Mesenteric fat pad (tissue), 1 donor: ENCODE results near the gene DUOX2. TPM values are rescaled to one million over a fixed set of nuclear protein-coding genes. Genes with fewer than 3 reads are reported as not detected.
"Not testable (repeated sequence)": the region's sequence is repeated elsewhere in the genome, so short reads cannot be mapped to it uniquely, and the experiment has no call there.

ENCODE experiments used
- DNase-seq: peaks from one replicate; pipeline ENCODE4 v3.0.0-alpha.2; 2020; ENCODE audit warnings: low spot score
- total RNA-seq: library from RNA; stranded (reverse); fragmentation: NEBNext Ultra II Directional; extraction: Animal tissue kit (Norgen Biotek cat#: 25700); gene quantifications from one replicate; pipeline ENCODE4 v1.2.1, GENCODE V29; 2021
- donor health status: DM: yes; HTN: yes; CAD: no.

The DUOX2 gene
- total RNA-seq, 1 donor from 2014 or later = 0.80 TPM

DNA sequence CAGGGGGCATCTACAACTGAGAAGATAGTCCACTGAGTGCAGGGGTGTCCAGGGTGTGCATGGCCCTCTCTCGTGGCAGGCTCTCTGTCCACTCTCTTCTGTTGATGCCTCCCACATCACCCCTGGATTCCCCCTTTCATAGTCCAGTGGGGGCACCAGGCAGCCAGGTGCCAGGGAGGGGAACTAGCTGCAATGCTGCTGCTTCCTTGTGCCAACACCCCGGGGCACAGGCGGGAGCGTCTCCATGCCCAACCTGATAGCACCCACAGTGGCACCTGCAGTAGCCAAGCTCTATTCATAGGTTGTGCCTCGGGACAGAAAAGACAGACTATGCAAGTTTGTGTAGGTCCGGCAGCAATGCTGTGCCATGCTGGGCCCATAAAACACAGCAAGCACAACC is 11.7 kb downstream of the DUOX2 start:
- peak; percentile 82 for DNase-seq

- DNase-seq = peak; percentile 82
Observed at GRCh38 chr15:45101749-45102148, 12.2 kb downstream of the DUOX2 start.

DNA sequence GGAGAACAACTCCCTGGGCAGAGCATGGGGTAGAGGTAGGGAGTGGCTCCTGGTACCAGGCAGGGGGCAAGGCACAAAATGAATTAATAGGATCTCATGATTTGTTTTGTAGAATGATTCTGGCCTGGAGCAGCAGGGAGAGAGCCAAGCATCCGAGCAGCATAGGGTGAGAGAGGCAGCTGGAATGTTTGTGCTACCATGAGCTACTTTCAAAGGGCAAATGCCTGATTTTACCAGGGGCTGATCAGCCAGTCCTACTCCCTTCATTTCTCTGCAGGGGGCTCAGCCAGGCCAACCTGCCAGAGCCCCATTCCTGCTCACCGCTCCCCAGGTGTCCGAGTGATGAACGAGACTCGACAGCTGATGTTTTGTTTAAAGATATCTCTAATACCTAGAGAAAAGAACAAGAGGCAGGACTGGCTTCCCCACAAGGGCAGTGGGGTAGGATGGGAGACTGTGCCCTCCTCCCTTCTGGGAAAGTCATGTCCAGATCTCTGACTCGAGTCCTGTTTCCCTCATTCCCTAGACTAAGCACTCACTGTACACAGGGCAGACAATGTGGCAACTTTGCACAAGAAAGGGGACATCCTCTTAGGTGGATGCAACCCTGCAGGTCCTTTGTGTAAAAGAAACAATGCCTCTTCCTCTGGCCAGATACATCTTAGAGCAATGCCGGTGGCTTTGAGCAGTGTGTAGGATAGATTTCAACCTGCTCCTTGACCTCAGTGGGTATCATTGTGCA is 12.9 kb downstream of the DUOX2 start:
- peak; percentile 28 for DNase-seq

DNA sequence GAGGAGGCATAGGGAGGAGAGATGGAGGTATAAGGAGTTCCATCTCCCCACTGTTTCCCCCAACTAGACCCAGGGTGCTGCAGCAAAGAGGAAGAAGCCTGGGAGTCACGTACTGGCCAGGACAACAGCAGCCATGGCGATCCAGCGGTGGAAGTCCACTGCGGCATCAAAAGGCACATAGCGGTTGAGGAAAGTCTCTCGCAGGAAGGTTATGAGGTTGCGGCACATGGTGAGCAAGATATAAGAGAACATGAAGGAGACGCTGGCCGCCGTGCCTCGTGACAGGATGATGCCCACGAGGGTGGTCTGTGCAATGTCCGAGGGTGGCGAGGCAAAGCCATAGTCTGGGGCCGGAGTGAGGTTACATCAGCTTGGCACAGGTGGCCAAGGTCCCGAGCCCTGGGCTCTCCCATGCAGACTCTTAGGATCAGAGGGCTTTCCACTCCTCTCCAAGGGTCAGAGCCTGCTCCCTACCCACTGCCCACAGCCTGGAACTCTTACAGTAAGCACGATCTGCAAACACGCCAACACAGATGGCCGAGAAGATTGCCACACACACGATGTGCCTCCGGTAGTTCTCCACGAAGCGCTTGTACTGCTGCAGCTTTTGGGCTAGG is 14.3 kb downstream of the DUOX2 start:
- peak; percentile 80 for DNase-seq

DNA sequence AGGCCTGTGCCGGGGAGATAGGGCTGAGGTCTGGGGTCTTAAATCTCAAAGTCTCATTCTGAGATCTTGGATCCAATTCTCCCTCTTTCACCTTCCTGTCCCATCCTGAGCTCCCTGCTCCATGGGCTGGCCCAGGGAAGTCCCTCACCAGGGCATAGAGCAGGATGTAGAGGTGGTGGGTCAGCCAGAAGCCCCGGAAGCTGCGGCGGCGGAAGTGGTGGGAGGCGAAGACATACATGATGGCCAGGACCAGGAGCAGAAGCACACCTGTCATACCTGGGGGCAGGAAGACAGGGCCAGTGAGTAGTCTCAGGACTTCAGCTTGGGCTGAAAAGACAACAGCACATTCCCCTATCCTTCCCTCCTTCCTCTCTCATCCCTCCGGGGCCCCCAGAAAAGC is 16.5 kb downstream of the DUOX2 start:
- no peak for DNase-seq

- peak; percentile 87 for DNase-seq
Observed at GRCh38 chr15:45095661-45096060, 18.3 kb downstream of the DUOX2 start.

GRCh38 chr15:45094358-45094730 is 19.6 kb downstream of the DUOX2 start:
- DNase-seq = peak; percentile 89

- peak; percentile 33 for DNase-seq
Observed at GRCh38 chr15:45093622-45094357, 20.2 kb downstream of the DUOX2 start.

GRCh38 chr15:45093013-45093412 is 21.0 kb downstream of the DUOX2 start:
- no peak for DNase-seq

GRCh38 chr15:45091576-45091975 is 22.4 kb downstream of the DUOX2 start:
- DNase-seq = peak; percentile 51

DNA sequence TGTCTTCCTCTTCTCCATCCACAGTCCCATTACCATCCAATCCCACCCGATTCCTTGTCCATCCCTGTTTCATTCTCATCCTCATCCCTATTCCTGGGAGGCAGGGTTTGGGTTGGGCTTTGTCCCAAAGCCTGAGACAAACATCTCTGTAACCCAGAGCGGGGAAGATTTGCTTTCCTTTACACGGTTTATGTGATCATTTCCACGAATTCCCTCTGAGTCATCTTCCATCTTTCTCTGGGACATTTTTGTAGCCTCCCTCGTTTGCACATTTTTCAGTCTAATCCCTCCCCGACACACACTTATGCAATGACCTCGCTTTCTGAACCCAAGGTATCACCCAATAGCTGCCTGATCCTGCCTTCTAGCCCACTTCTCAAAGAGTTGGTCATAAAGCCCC is 22.8 kb downstream of the DUOX2 start:
- peak; percentile 35 for DNase-seq

DNA sequence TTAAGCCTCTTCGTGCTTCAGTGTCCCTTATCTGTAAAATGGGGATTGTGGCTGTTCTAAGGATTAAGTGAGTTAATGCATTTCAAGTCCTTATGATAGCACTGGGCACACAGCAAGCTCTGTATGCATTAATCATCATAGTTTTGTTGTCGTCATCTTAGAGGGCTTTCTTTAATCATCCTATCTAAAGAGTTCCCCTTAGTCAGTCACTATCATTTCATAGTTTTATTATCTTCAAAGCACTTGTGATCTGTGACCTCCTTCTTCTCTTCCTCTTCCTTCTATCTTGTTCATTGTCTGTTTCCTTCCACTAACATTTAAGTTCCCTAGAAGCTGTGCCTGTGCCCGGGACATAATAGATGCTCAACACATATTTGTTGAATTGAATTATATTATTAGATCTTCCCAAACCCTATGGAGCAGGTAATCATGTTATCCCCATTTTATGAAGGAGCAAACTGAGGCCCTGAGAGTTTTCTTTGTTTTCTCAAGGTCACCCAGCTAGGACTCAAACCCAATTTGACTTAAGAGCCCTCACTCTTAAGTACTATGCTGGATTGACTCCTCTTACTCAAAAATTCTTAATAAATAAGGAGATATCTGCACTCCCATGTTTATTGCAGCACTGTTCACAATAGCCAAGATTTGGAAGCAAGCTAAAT is 24.1 kb downstream of the DUOX2 start:
- no peak for DNase-seq

DNA sequence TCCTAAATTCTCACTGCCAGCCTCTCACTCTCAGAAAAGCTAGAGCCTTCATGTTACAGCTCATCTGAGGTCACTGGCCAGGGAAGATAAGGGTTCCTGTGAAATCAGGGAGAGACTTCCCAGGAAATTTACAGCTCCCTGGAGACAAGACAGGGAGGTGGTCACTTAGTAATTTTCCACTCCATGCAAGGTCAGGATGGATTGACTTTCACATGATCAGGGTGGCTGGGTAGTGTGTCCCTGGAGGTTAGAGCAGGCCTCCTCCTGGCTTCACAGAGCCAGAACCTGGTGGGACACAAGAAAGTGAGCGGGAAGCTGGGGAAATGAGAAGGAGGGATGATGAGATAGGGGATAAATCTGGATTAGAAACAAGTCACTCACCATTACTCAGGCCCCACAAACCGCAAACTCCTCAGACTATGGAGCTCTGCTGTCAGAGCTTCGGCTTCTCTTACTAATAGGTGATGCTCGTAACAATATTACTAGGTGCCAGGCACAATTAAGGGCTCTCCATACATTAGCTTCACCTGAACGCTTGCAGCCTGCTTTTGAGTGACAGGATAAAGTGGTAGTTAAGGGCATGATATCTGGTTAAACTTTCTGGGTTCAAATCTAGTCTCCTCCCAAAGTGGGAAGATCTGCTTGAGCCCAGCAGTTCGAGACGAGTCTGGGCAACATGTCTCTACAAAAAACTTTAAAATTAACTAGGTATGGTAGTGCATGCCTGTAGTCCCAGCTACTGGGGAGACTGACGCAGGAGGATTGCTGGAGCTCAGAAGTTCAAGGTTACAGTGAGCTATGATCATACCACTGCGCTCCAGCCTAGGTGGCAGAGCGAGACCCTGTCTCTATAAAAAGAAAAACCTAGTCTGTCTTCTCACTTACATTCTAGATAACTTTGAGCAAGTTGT is 24.9 kb downstream of the DUOX2 start:
- DNase-seq = no peak

DNA sequence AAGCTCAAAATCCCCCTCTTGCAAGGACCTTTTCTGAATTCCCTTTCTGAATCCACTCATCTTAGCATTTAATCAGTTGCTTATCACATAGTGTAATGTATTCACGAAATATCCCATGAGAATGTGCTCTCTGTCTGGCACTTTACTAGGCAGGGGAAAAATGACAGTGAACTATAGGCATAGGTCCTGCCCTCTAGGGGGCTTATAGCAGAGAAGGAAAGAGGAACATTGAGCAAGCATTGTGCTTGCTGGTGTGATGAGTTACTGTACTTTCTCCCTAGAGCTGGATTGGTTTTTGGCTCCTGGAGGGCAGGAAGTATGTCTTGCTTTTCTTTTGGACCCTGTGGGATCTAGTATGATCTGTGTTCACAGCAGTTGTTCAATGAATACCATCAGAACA is 26.5 kb downstream of the DUOX2 start:
- no peak for DNase-seq

- no peak for DNase-seq
Observed at GRCh38 chr15:45084163-45084562, 29.8 kb downstream of the DUOX2 start.

GRCh38 chr15:45083223-45083622 is 30.7 kb downstream of the DUOX2 start:
- no peak for DNase-seq

- DNase-seq = not testable (repeated sequence)
Observed at GRCh38 chr15:45082412-45082811, 31.6 kb downstream of the DUOX2 start.

- not testable (repeated sequence) for DNase-seq
Observed at GRCh38 chr15:45080593-45080992, 33.4 kb downstream of the DUOX2 start.

GRCh38 chr15:45079628-45080246 is 34.2 kb downstream of the DUOX2 start:
- DNase-seq = not testable (repeated sequence)

DNA sequence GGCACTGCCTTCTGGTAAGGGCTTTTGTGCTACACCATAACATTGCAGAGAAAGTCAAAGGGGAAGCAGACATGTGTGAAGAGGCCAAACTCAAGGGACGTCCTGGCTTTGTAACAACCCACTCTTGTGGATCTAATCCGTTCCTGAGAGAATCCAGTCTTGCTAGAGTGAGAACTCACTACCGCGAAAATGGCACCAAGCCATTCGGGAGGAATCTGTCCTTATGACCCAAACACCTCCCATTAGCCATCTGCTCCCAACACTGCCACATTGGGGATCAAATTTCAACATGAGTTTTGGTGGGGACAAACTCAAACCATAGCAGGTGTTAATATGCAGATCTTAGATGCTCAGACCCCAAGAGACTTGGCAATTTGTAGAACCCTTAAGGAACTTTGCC is 34.8 kb downstream of the DUOX2 start:
- not testable (repeated sequence) for DNase-seq
